GM23248 (cell line): ENCODE measurements around the gene BMP5.

Source experiments
- EZH2 ChIP-seq: fragments of 200-600 bp; sonication (generic); IDR thresholded peaks from 2 replicates; pipeline ENCODE4 v1.6.1; 2018; ENCODE audit warnings: antibody characterized with exemption, mild to moderate bottlenecking; ENCODE audit not compliant: insufficient read depth, poor library complexity, severe bottlenecking
- EZH2phosphoT487 ChIP-seq: fragments of 200-600 bp; sonication (generic); IDR thresholded peaks from 2 replicates; pipeline ENCODE4 v1.6.1; 2018; ENCODE audit warnings: antibody characterized with exemption, moderate library complexity, mild to moderate bottlenecking, low read depth; ENCODE audit not compliant: insufficient read depth

- TF ChIP-seq EZH2 (no peak), EZH2phosphoT487 (no peak)
Measured at GRCh38 chr6:55726144-55726543, 149.2 kb downstream of the BMP5 start.
